Measurements from ENCODE around the gene PKNOX2. TPM values are rescaled to one million over a fixed set of nuclear protein-coding genes. Genes with fewer than 3 reads are reported as not detected.

Gene PKNOX2
- total and polyA plus RNA-seq, 9 donors = 10.6 to 42.3 (median 30.0) TPM

- WGBS, 3 donors = 89 to 92% (median 91%) methylated on average over 13 of the region's 13 CpGs
- Histone ChIP-seq H3K36me3 (no peaks in the 10 kb centered on the region), H3K4me1 (ENCODE audit: insufficient read depth) (peaks cover 12% of the 10 kb centered on the region), H3K27me3 (no peaks in the 10 kb centered on the region), H3K9me3 (no peaks in the 10 kb centered on the region), H3K27ac (no peak overlapping the region), H3K4me3 (no peak overlapping the region)
- no peak for DNase-seq
- TF ChIP-seq POLR2A (IDR thresholded peaks at IDR 0.05) = no peak
- TF ChIP-seq, protein P1, sequence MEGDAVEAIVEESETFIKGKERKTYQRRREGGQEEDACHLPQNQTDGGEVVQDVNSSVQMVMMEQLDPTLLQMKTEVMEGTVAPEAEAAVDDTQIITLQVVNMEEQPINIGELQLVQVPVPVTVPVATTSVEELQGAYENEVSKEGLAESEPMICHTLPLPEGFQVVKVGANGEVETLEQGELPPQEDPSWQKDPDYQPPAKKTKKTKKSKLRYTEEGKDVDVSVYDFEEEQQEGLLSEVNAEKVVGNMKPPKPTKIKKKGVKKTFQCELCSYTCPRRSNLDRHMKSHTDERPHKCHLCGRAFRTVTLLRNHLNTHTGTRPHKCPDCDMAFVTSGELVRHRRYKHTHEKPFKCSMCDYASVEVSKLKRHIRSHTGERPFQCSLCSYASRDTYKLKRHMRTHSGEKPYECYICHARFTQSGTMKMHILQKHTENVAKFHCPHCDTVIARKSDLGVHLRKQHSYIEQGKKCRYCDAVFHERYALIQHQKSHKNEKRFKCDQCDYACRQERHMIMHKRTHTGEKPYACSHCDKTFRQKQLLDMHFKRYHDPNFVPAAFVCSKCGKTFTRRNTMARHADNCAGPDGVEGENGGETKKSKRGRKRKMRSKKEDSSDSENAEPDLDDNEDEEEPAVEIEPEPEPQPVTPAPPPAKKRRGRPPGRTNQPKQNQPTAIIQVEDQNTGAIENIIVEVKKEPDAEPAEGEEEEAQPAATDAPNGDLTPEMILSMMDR (IDR thresholded peaks at IDR 0.05) = no peak
- TF ChIP-seq EP300 (IDR thresholded peaks at IDR 0.05) = no peak
- intact Hi-C loops (cut with DNase I) = no loop called here
These were observed 291.3 kb downstream of the PKNOX2 start for GRCh38 chr11:125455851-125456250.

- H3K27me3 ChIP-seq = no peaks in the 10 kb centered on the region
- H3K4me1 ChIP-seq (ENCODE audit: insufficient read depth) = peaks cover 5% of the 10 kb centered on the region
- no peaks in the 10 kb centered on the region for H3K9me3 ChIP-seq
- TF ChIP-seq EP300 (IDR thresholded peaks at IDR 0.05) (no peak), POLR2A (IDR thresholded peaks at IDR 0.05) (no peak)
- TF ChIP-seq, protein P1 (IDR thresholded peaks at IDR 0.05) = no peak
- no peak for DNase-seq
- 21 to 34% (median 32%) methylated on average over 12 of the region's 12 CpGs for WGBS, 3 donors
- no peaks in the 10 kb centered on the region for H3K36me3 ChIP-seq
- intact Hi-C loops (cut with DNase I) = no loop called here
- H3K4me3 ChIP-seq = no peak overlapping the region
- H3K27ac ChIP-seq = no peak overlapping the region
These were observed 293.3 kb downstream of the PKNOX2 start for GRCh38 chr11:125457814-125458343.

DNA sequence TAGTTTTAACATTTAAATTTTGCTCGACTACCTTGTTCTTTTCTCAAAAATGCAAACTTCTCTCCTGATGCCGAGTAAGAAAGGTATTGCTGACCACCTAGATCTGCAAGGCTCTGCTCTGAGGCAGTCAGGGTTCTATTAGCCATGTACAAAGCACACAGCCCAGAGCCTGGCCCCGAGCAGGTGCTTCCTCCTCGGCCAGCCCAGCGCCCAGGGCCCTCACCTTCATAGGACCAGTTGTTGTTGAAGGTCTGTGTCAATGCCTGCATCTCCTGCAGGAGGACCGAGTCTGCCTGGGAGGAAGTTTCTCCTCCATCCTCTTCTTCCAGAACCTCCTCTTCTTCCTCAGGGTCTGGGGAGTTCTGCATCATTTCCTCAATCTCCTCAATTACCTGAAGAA is 295.7 kb downstream of the PKNOX2 start:
- Histone ChIP-seq H3K4me3 (no peak overlapping the region), H3K27me3 (no peaks in the 10 kb centered on the region), H3K36me3 (no peaks in the 10 kb centered on the region), H3K9me3 (no peaks in the 10 kb centered on the region), H3K4me1 (ENCODE audit: insufficient read depth) (peaks cover 5% of the 10 kb centered on the region), H3K27ac (no peak overlapping the region)
- DNase-seq = no peak
- TF ChIP-seq POLR2A (IDR thresholded peaks at IDR 0.05) (no peak), EP300 (IDR thresholded peaks at IDR 0.05) (no peak)
- TF ChIP-seq, protein P1 (IDR thresholded peaks at IDR 0.05) = no peak
- intact Hi-C loops (cut with DNase I) = no loop called here
- WGBS, 3 donors = 90 to 92% (median 91%) methylated on average over 6 of the region's 6 CpGs

DNA sequence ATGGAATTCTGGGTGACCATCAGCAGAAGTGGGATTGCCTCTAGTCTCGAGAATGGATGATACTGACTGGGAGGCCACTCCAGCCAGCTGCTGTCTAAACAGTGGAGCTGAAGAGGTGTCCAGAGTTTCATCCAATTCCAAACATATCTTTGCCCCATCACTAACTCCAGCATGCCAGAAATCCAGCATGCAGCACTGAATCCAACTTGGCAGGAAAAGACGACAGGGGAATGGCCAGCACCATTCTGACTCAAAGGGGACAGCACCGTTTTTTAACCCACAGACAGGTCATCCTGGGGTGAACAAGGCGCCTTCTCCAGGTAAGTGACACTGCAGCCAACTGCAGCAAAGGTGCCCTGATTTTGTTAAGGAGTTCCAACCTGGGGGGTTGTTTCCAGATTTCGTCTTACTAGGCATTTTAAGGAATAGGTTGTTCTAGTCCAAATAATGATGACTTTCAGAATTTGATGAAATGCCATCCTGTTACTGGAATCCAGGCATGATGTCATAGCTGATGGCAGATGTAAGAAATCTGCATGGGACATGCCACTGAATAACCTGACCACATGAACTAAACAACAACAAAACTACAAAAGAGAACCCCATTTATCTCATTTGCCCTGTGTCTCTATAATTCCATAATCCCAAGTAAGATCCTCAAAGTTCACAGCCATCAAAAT is 299.2 kb downstream of the PKNOX2 start:
- Histone ChIP-seq H3K9me3 (no peaks in the 10 kb centered on the region), H3K4me3 (no peak overlapping the region), H3K27me3 (no peaks in the 10 kb centered on the region), H3K36me3 (no peaks in the 10 kb centered on the region), H3K27ac (no peak overlapping the region), H3K4me1 (ENCODE audit: insufficient read depth) (no peaks in the 10 kb centered on the region)
- TF ChIP-seq, protein P1 (IDR thresholded peaks at IDR 0.05) = no peak
- TF ChIP-seq POLR2A (IDR thresholded peaks at IDR 0.05) (no peak), EP300 (IDR thresholded peaks at IDR 0.05) (no peak)
- intact Hi-C loops (cut with DNase I) = no loop called here
- DNase-seq = no peak
- 81 to 89% (median 89%) methylated on average over 5 of the region's 5 CpGs for WGBS, 3 donors

Measured in ovary (tissue), 9 donors.